NCI-H460 (cell line): ENCODE data around the gene SVBP. TPM values are rescaled to one million over a fixed set of nuclear protein-coding genes. Genes with fewer than 3 reads are reported as not detected.

Source experiments
- DNase-seq: peaks from one replicate; pipeline ENCODE4 v3.0.0-alpha.2; 2016; ENCODE audit warnings: low read depth; ENCODE audit errors: extremely low read depth
- total RNA-seq: library from RNA; depleted of rRNA; stranded (reverse); fragments of >200 nt; shearing (Covaris generic); gene quantifications from 2 replicates; pipeline ENCODE4 v1.2.3, GENCODE V29; 2014; rRNA removed

SVBP gene
- total RNA-seq, 1 experiment from 2014 or later = 23.3 TPM

- DNase-seq = peak; percentile 29
Measured at GRCh38 chr1:42765832-42766740, 51.1 kb downstream of the SVBP start.

GRCh38 chr1:42765269-42765668 is 51.9 kb downstream of the SVBP start:
- DNase-seq = no peak

- DNase-seq = no peak
Measured at GRCh38 chr1:42762269-42762668, 54.9 kb downstream of the SVBP start.

GRCh38 chr1:42761567-42761966 is 55.6 kb downstream of the SVBP start:
- no peak for DNase-seq

GRCh38 chr1:42759114-42759513 is 58.1 kb downstream of the SVBP start:
- no peak for DNase-seq

- DNase-seq = no peak
Measured at GRCh38 chr1:42758641-42759040, 58.6 kb downstream of the SVBP start.

- no peak for DNase-seq
Measured at GRCh38 chr1:42757892-42758275, 59.3 kb downstream of the SVBP start.

Other genes starting within 250 kb of the SVBP start
- 34.5 and 40.4 TPM in 2 replicates for gene PPIH, start 159.0 kb downstream of the SVBP start, total RNA-seq
- 1,027 and 1,037 TPM in 2 replicates for gene YBX1, start 135.0 kb downstream of the SVBP start, total RNA-seq
- not detected in 2 replicates for gene CLDN19, start 77.2 kb downstream of the SVBP start, total RNA-seq
- 44.9 and 51.0 TPM in 2 replicates for gene P3H1, start 50.4 kb downstream of the SVBP start, total RNA-seq
- gene C1orf50, start 50.1 kb downstream of the SVBP start, total RNA-seq = 1.2 and 4.1 TPM in 2 replicates
- 0.12 and 0.20 TPM in 2 replicates for gene TMEM269, start 32.4 kb downstream of the SVBP start, total RNA-seq
- 6.4 and 7.7 TPM in 2 replicates for gene ERMAP, start 275 bp downstream of the SVBP start, total RNA-seq
- 6.3 and 9.3 TPM in 2 replicates for gene ZNF691, start 29.2 kb upstream of the SVBP start, total RNA-seq
- 129 and 170 TPM in 2 replicates for gene SLC2A1, start 141.5 kb upstream of the SVBP start, total RNA-seq